Mononuclear cell (primary cell): ENCODE measurements around the gene EFCAB11. TPM values are rescaled to one million over a fixed set of nuclear protein-coding genes. Genes with fewer than 3 reads are reported as not detected.
"Not testable (repeated sequence)": the region's sequence is repeated elsewhere in the genome, so short reads cannot be mapped to it uniquely, and the experiment has no call there.

ENCODE experiments used
- H3K27me3 ChIP-seq: 2 replicates; pipeline ENCODE4 v1.6.0; 2011; ENCODE audit warnings: low read length, control low read depth; ENCODE audit not compliant: insufficient read depth
- H3K4me1 ChIP-seq: 2 replicates; pipeline ENCODE4 v1.5.1; 2011; ENCODE audit warnings: mild to moderate bottlenecking, low read length, control low read depth; ENCODE audit not compliant: insufficient read depth
- H3K4me3 ChIP-seq: 2 replicates; pipeline ENCODE4 v1.5.1; 2011; ENCODE audit warnings: mild to moderate bottlenecking, low read length, moderate library complexity
- H3K9me3 ChIP-seq: 2 replicates; pipeline ENCODE4 v1.5.1; 2011; ENCODE audit warnings: low read depth, mild to moderate bottlenecking, control low read depth, low read length
- total RNA-seq: library from RNA; depleted of rRNA; stranded (reverse); fragments of >200 nt; gene quantifications from one replicate; pipeline ENCODE4 v1.2.3, GENCODE V29; 2012

EFCAB11 gene
- total RNA-seq, 1 donor: 0.63 TPM

GRCh38 chr14:89884761-89885160 is 69.8 kb downstream of the EFCAB11 start:
- Histone ChIP-seq H3K4me3 (no peak overlapping the region), H3K27me3 (no peaks in the 10 kb centered on the region), H3K4me1 (no peaks in the 10 kb centered on the region), H3K9me3 (no peaks in the 10 kb centered on the region)

GRCh38 chr14:89881839-89882238 is 72.7 kb downstream of the EFCAB11 start:
- no peak overlapping the region for H3K4me3 ChIP-seq
- no peaks in the 10 kb centered on the region for H3K9me3 ChIP-seq
- no peaks in the 10 kb centered on the region for H3K27me3 ChIP-seq
- H3K4me1 ChIP-seq: no peaks in the 10 kb centered on the region

GRCh38 chr14:89874091-89874490 is 80.4 kb downstream of the EFCAB11 start:
- not testable (repeated sequence) for H3K4me1 ChIP-seq, H3K9me3 ChIP-seq, H3K27me3 ChIP-seq, H3K4me3 ChIP-seq

- no peaks in the 10 kb centered on the region for H3K4me1 ChIP-seq
- H3K27me3 ChIP-seq: no peaks in the 10 kb centered on the region
- no peak overlapping the region for H3K4me3 ChIP-seq
- H3K9me3 ChIP-seq: no peaks in the 10 kb centered on the region
Observed at GRCh38 chr14:89870316-89870715, 84.2 kb downstream of the EFCAB11 start.

GRCh38 chr14:89869606-89870005 is 84.9 kb downstream of the EFCAB11 start:
- H3K9me3 ChIP-seq: no peaks in the 10 kb centered on the region
- H3K27me3 ChIP-seq: no peaks in the 10 kb centered on the region
- no peaks in the 10 kb centered on the region for H3K4me1 ChIP-seq
- no peak overlapping the region for H3K4me3 ChIP-seq

GRCh38 chr14:89866458-89866857 is 88.1 kb downstream of the EFCAB11 start:
- Histone ChIP-seq H3K27me3 (no peaks in the 10 kb centered on the region), H3K4me3 (no peak overlapping the region), H3K9me3 (no peaks in the 10 kb centered on the region), H3K4me1 (no peaks in the 10 kb centered on the region)

GRCh38 chr14:89865153-89865552 is 89.4 kb downstream of the EFCAB11 start:
- H3K9me3 ChIP-seq: no peaks in the 10 kb centered on the region
- no peaks in the 10 kb centered on the region for H3K27me3 ChIP-seq
- no peaks in the 10 kb centered on the region for H3K4me1 ChIP-seq
- no peak overlapping the region for H3K4me3 ChIP-seq

- Histone ChIP-seq H3K9me3 (no peaks in the 10 kb centered on the region), H3K27me3 (no peaks in the 10 kb centered on the region), H3K4me3 (no peak overlapping the region), H3K4me1 (no peaks in the 10 kb centered on the region)
Observed at GRCh38 chr14:89862856-89863255, 91.7 kb downstream of the EFCAB11 start.

- Histone ChIP-seq H3K4me1 (no peaks in the 10 kb centered on the region), H3K4me3 (no peak overlapping the region), H3K9me3 (no peaks in the 10 kb centered on the region), H3K27me3 (no peaks in the 10 kb centered on the region)
Observed at GRCh38 chr14:89861630-89862029, 92.9 kb downstream of the EFCAB11 start.

- H3K4me1 ChIP-seq: no peaks in the 10 kb centered on the region
- no peaks in the 10 kb centered on the region for H3K27me3 ChIP-seq
Observed at GRCh38 chr14:89858089-89858488, 96.4 kb downstream of the EFCAB11 start.

GRCh38 chr14:89856871-89857345 is 97.6 kb downstream of the EFCAB11 start:
- H3K9me3 ChIP-seq: no peaks in the 10 kb centered on the region
- H3K27me3 ChIP-seq: no peaks in the 10 kb centered on the region
- H3K4me3 ChIP-seq: no peak overlapping the region
- H3K4me1 ChIP-seq: no peaks in the 10 kb centered on the region

More at GRCh38 chr14:89858089-89858488, 96.4 kb downstream of the EFCAB11 start:
- Histone ChIP-seq H3K4me3 (no peak overlapping the region), H3K9me3 (no peaks in the 10 kb centered on the region)

- H3K4me1 ChIP-seq: no peaks in the 10 kb centered on the region
- H3K4me3 ChIP-seq: no peak overlapping the region
- no peaks in the 10 kb centered on the region for H3K9me3 ChIP-seq
- no peaks in the 10 kb centered on the region for H3K27me3 ChIP-seq
Observed at GRCh38 chr14:89855961-89856656, 98.4 kb downstream of the EFCAB11 start.

- H3K4me3 ChIP-seq: no peak overlapping the region
- no peaks in the 10 kb centered on the region for H3K4me1 ChIP-seq
- H3K27me3 ChIP-seq: no peaks in the 10 kb centered on the region
- no peaks in the 10 kb centered on the region for H3K9me3 ChIP-seq
Observed at GRCh38 chr14:89853936-89854693, 100.4 kb downstream of the EFCAB11 start.

GRCh38 chr14:89851106-89851505 is 103.4 kb downstream of the EFCAB11 start:
- Histone ChIP-seq H3K27me3 (no peaks in the 10 kb centered on the region), H3K4me1 (no peaks in the 10 kb centered on the region), H3K4me3 (no peak overlapping the region), H3K9me3 (no peaks in the 10 kb centered on the region)

GRCh38 chr14:89849931-89850330 is 104.6 kb downstream of the EFCAB11 start:
- no peak overlapping the region for H3K4me3 ChIP-seq
- no peaks in the 10 kb centered on the region for H3K9me3 ChIP-seq
- no peaks in the 10 kb centered on the region for H3K27me3 ChIP-seq
- no peaks in the 10 kb centered on the region for H3K4me1 ChIP-seq

GRCh38 chr14:89848165-89848564 is 106.4 kb downstream of the EFCAB11 start:
- Histone ChIP-seq H3K4me1 (no peaks in the 10 kb centered on the region), H3K27me3 (no peaks in the 10 kb centered on the region), H3K4me3 (no peak overlapping the region), H3K9me3 (no peaks in the 10 kb centered on the region)
